RWPE2 (cell line): ENCODE results near the gene OTOA.
A peak's percentile ranks its signal among the peaks of the same experiment; 100 is the strongest.
"Not testable (repeated sequence)": the region's sequence is repeated elsewhere in the genome, so short reads cannot be mapped to it uniquely, and the experiment has no call there.

Experiments
- ATAC-seq: fragments of 200-7000 bp; cut with Tn5 transposase; 3 replicates; pipeline ENCODE4 v1.9.1; 2021; ENCODE audit warnings: low read depth
- DNase-seq: peaks from one replicate; pipeline ENCODE4 v3.0.0-alpha.2; 2020; ENCODE audit warnings: low spot score
- H3K27ac ChIP-seq: fragments of 450-650 bp; 2 replicates; pipeline ENCODE4 v1.5.1; 2017; ENCODE audit warnings: mild to moderate bottlenecking; ENCODE audit not compliant: poor library complexity, severe bottlenecking
- H3K27me3 ChIP-seq: fragments of 250-450 bp; sonication (Bioruptor Pico); 2 replicates; pipeline ENCODE4 v1.5.1; 2021; ENCODE audit warnings: mild to moderate bottlenecking, moderate library complexity; ENCODE audit not compliant: insufficient read depth, poor library complexity, severe bottlenecking
- H3K36me3 ChIP-seq: fragments of 250-450 bp; sonication (Bioruptor Pico); 2 replicates; pipeline ENCODE4 v1.5.1; 2020; ENCODE audit warnings: low read depth, mild to moderate bottlenecking, moderate library complexity
- H3K4me1 ChIP-seq: fragments of 250-450 bp; sonication (Bioruptor Pico); 2 replicates; pipeline ENCODE4 v1.5.1; 2021; ENCODE audit warnings: mild to moderate bottlenecking, moderate library complexity; ENCODE audit not compliant: insufficient read depth, poor library complexity, severe bottlenecking
- H3K4me3 ChIP-seq: fragments of 250-450 bp; sonication (Bioruptor Pico); 2 replicates; pipeline ENCODE4 v1.5.1; 2021; ENCODE audit warnings: mild to moderate bottlenecking, moderate library complexity; ENCODE audit not compliant: severe bottlenecking
- H3K9me3 ChIP-seq: fragments of 250-450 bp; sonication (Bioruptor Pico); 2 replicates; pipeline ENCODE4 v1.5.1; 2021; ENCODE audit warnings: mild to moderate bottlenecking, moderate library complexity; ENCODE audit not compliant: severe bottlenecking
- TF ChIP-seq, protein P1 (sequence below): fragments of 450-650 bp; IDR thresholded peaks from one replicate; pipeline ENCODE4 v1.5.1; 2017; ENCODE audit warnings: mild to moderate bottlenecking, moderate library complexity; ENCODE audit not compliant: poor library complexity, severe bottlenecking

OTOA gene

DNA sequence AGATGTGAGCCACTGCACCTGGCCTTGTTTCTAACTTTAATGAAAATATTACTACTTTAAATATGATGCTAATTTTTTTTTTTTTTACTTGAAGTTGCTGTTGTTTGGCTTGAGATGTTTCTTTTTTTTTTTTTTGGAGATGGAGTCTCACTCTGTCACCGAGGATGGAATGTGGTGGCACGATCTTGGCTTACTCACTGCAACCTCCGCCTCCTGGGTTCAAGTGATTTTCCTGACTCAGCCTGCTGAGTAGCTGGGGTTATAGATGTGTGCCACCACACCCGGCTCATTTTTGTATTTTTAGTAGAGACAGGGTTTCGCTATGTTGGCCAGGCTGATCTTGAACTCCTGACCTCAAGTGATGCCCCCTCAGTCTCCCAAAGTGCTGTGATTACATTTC is 35.0 kb upstream of the OTOA start:
- TF ChIP-seq, protein P1, sequence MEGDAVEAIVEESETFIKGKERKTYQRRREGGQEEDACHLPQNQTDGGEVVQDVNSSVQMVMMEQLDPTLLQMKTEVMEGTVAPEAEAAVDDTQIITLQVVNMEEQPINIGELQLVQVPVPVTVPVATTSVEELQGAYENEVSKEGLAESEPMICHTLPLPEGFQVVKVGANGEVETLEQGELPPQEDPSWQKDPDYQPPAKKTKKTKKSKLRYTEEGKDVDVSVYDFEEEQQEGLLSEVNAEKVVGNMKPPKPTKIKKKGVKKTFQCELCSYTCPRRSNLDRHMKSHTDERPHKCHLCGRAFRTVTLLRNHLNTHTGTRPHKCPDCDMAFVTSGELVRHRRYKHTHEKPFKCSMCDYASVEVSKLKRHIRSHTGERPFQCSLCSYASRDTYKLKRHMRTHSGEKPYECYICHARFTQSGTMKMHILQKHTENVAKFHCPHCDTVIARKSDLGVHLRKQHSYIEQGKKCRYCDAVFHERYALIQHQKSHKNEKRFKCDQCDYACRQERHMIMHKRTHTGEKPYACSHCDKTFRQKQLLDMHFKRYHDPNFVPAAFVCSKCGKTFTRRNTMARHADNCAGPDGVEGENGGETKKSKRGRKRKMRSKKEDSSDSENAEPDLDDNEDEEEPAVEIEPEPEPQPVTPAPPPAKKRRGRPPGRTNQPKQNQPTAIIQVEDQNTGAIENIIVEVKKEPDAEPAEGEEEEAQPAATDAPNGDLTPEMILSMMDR = no peak
- Histone ChIP-seq H3K27ac (no peak overlapping the region), H3K4me1 (peaks cover 29% of the 10 kb centered on the region), H3K36me3 (peaks cover 44% of the 10 kb centered on the region), H3K9me3 (no peaks in the 10 kb centered on the region), H3K4me3 (no peak overlapping the region), H3K27me3 (no peaks in the 10 kb centered on the region)
- DNase-seq = no peak
- no peak for ATAC-seq

GRCh38 chr16:21629616-21630539 is 33.9 kb upstream of the OTOA start:
- DNase-seq, H3K27me3 ChIP-seq, H3K9me3 ChIP-seq, H3K4me3 ChIP-seq, ATAC-seq: not testable (repeated sequence)
- Histone ChIP-seq H3K27ac (peak overlapping the region; percentile 30), H3K4me1 (peaks cover 29% of the 10 kb centered on the region), H3K36me3 (peaks cover 40% of the 10 kb centered on the region)

- not testable (repeated sequence) for DNase-seq, H3K4me3 ChIP-seq, H3K9me3 ChIP-seq, H3K27me3 ChIP-seq, ATAC-seq
- peaks cover 31% of the 10 kb centered on the region for H3K36me3 ChIP-seq
- H3K4me1 ChIP-seq = peaks cover 23% of the 10 kb centered on the region
- peak overlapping the region; percentile 30 for H3K27ac ChIP-seq
These were observed 32.9 kb upstream of the OTOA start for GRCh38 chr16:21630866-21631265.

DNA sequence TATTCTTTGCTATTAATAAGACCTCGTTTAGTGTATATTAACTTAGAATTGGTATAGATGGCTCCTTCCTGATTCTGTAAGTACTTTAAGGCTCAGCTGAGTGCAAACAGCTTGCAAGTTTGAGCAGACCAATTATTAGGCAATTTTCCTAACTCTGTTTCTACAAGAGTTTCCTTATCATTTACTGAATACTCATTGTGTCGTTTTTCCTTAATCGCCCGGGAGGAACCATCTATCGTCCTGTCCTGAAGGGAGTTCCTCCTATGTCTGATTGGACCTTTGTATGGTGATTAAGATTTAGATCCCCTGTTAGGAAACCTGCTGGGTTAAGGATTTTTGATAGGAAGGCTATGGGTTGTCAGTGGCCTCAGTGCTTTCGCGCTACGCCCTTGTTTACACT is 32.4 kb upstream of the OTOA start:
- DNase-seq, H3K27ac ChIP-seq, ATAC-seq, H3K27me3 ChIP-seq, H3K9me3 ChIP-seq, H3K4me3 ChIP-seq: not testable (repeated sequence)
- Histone ChIP-seq H3K36me3 (peaks cover 29% of the 10 kb centered on the region), H3K4me1 (peaks cover 18% of the 10 kb centered on the region)

GRCh38 chr16:21631951-21632575 is 31.7 kb upstream of the OTOA start:
- H3K27me3 ChIP-seq, ATAC-seq, H3K9me3 ChIP-seq, H3K27ac ChIP-seq, DNase-seq, H3K4me3 ChIP-seq: not testable (repeated sequence)
- Histone ChIP-seq H3K4me1 (peaks cover 11% of the 10 kb centered on the region), H3K36me3 (peaks cover 29% of the 10 kb centered on the region)

DNA sequence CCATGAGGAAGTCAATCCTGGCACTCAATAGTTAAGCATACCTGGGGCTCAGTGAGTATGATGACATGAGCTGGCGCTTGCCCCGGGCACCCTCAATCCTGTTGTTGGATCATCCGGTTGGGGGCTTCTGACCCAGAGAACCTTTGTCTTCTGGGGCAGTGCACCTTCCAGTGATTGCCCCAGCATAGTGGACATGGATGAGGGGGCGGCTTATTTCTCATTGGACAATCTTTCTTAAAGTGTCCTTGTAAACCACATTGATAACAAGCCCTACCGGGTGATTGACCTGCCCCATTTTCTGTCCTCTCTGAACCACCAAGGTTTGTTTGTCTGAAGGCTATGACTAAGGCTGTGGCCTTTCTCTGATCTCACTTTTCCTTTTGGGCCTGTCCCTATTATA is 29.6 kb upstream of the OTOA start:
- no peak for ATAC-seq
- H3K27me3 ChIP-seq = no peaks in the 10 kb centered on the region
- TF ChIP-seq, protein P1 = no peak
- no peak for DNase-seq
- H3K4me1 ChIP-seq = peaks cover 22% of the 10 kb centered on the region
- H3K4me3 ChIP-seq = no peak overlapping the region
- no peak overlapping the region for H3K27ac ChIP-seq
- H3K9me3 ChIP-seq = no peaks in the 10 kb centered on the region
- peaks cover 13% of the 10 kb centered on the region for H3K36me3 ChIP-seq

GRCh38 chr16:21635694-21636093 is 28.1 kb upstream of the OTOA start:
- peaks cover 24% of the 10 kb centered on the region for H3K4me1 ChIP-seq
- not testable (repeated sequence) for H3K4me3 ChIP-seq, DNase-seq, H3K27me3 ChIP-seq, H3K9me3 ChIP-seq, H3K27ac ChIP-seq, H3K36me3 ChIP-seq, ATAC-seq
